CD4-positive, CD25-positive, alpha-beta regulatory T cell (primary cell): Measurements from ENCODE around the gene SBF1. TPM values are rescaled to one million over a fixed set of nuclear protein-coding genes. Genes with fewer than 3 reads are reported as not detected.
"Not testable (repeated sequence)": the region's sequence is repeated elsewhere in the genome, so short reads cannot be mapped to it uniquely, and the experiment has no call there.

Source experiments
- ATAC-seq, 2 donors: fragments of 150-1000 bp; cut with Tn5 transposase; one replicate each; pipeline ENCODE4 v1.10.0; 2021; ENCODE audit warnings: low read depth in 2 of 2, moderate number of reproducible peaks in 2 of 2, moderate library complexity in 1 of 2
- DNase-seq, 3 donors: peaks; one replicate each; pipeline versions ENCODE4 v3.0.0 to v3.0.0-alpha.2; 2012 to 2022; ENCODE audit warnings: mixed read lengths in 1 of 3
- H3K27ac ChIP-seq: one replicate; pipeline ENCODE4 v1.7.0; 2013; ENCODE audit warnings: mild to moderate bottlenecking, low read length; ENCODE audit not compliant: insufficient read depth, poor library complexity, severe bottlenecking
- H3K27me3 ChIP-seq: one replicate; pipeline ENCODE4 v1.7.0; 2013; ENCODE audit warnings: low read length; ENCODE audit not compliant: control insufficient read depth, insufficient read depth
- H3K36me3 ChIP-seq: one replicate; pipeline ENCODE4 v1.7.0; 2013; ENCODE audit warnings: mild to moderate bottlenecking, low read length, moderate library complexity; ENCODE audit not compliant: control insufficient read depth, insufficient read depth
- H3K4me1 ChIP-seq: 2 replicates; pipeline ENCODE4 v1.7.0; 2013; ENCODE audit warnings: mild to moderate bottlenecking, low read length; ENCODE audit not compliant: insufficient read depth, control insufficient read depth, poor library complexity, severe bottlenecking
- H3K4me3 ChIP-seq: one replicate; pipeline ENCODE4 v1.7.0; 2013; ENCODE audit warnings: low read depth, mild to moderate bottlenecking, low read length, moderate library complexity
- H3K9me3 ChIP-seq, 2 experiments: 1 replicate in 1 of 2; 2 replicates in 1 of 2; pipeline ENCODE4 v1.7.0; 2013; ENCODE audit warnings: low read length in 2 of 2, mild to moderate bottlenecking in 1 of 2, moderate library complexity in 1 of 2; ENCODE audit not compliant: control insufficient read depth in 2 of 2
- H3K27ac Mint-ChIP-seq, 3 donors: one replicate each; pipeline ENCODE4 v1.8.0; 2020 to 2022; ENCODE audit warnings: mild to moderate bottlenecking in 3 of 3, mixed read lengths in 3 of 3, moderate library complexity in 2 of 3
- H3K27me3 Mint-ChIP-seq: one replicate; pipeline ENCODE4 v1.8.0; 2022; ENCODE audit warnings: mild to moderate bottlenecking, mixed read lengths
- H3K36me3 Mint-ChIP-seq: one replicate; pipeline ENCODE4 v1.8.0; 2020; ENCODE audit warnings: mixed read lengths
- H3K4me1 Mint-ChIP-seq, 4 donors: one replicate each; pipeline ENCODE4 v1.8.0; 2020 to 2022; ENCODE audit warnings: mixed read lengths in 4 of 4, mild to moderate bottlenecking in 1 of 4
- H3K4me3 Mint-ChIP-seq, 4 donors: one replicate each; pipeline ENCODE4 v1.8.0; 2020 to 2022; ENCODE audit warnings: mild to moderate bottlenecking in 4 of 4, mixed read lengths in 4 of 4, moderate library complexity in 3 of 4
- H3K9me3 Mint-ChIP-seq, 7 donors: one replicate each; pipeline ENCODE4 v1.8.0; 2020 to 2022; ENCODE audit warnings: mixed read lengths in 7 of 7, mild to moderate bottlenecking in 3 of 7, moderate library complexity in 2 of 7
- polyA plus RNA-seq, 4 donors: library from polyadenylated mRNA; unstranded; fragments of 300-500 nt; fragmentation: Illumina TruSeq; gene quantifications; one replicate each; pipeline ENCODE4 v1.2.3, GENCODE V29; 2021
- total RNA-seq: library from RNA; stranded (reverse); gene quantifications from one replicate; pipeline ENCODE4 v1.2.3, GENCODE V29; 2022

SBF1 gene
- total and polyA plus RNA-seq, 5 donors from 2014 or later: 16.2 to 220 (median 18.0) TPM

GRCh38 chr22:50418624-50419023, 56.2 kb downstream of the SBF1 start:
- Histone ChIP-seq H3K4me1 (no peaks in the 10 kb centered on the region), H3K27ac (no peak overlapping the region), H3K4me3 (no peak overlapping the region), H3K9me3 (no peaks in the 10 kb centered on the region), H3K27me3 (no peaks in the 10 kb centered on the region), H3K36me3 (peaks cover 94% of the 10 kb centered on the region)
- Mint-ChIP-seq H3K27me3 (no peaks in the 10 kb centered on the region), H3K36me3 (peaks cover 24% of the 10 kb centered on the region), H3K4me1 (no peaks in the 10 kb centered on the region), H3K27ac (no peak overlapping the region), H3K9me3 (no peaks in the 10 kb centered on the region), H3K4me3 (no peak overlapping the region)
- no peak for DNase-seq
- ATAC-seq: no peak

GRCh38 chr22:50417411-50418210, 57.2 kb downstream of the SBF1 start:
- H3K27me3 ChIP-seq: no peaks in the 10 kb centered on the region
- Mint-ChIP-seq H3K27me3 (no peaks in the 10 kb centered on the region), H3K9me3 (no peaks in the 10 kb centered on the region), H3K4me3 (no peak overlapping the region), H3K4me1 (no peaks in the 10 kb centered on the region), H3K27ac (peak overlapping the region in 1 of 3 donors; percentile 47), H3K36me3 (peaks cover 24% of the 10 kb centered on the region)
- H3K4me3 ChIP-seq: no peak overlapping the region
- DNase-seq (no peak), ATAC-seq (no peak)
- peaks cover 87% of the 10 kb centered on the region for H3K36me3 ChIP-seq
- no peaks in the 10 kb centered on the region for H3K4me1 ChIP-seq
- H3K9me3 ChIP-seq: no peaks in the 10 kb centered on the region
- no peak overlapping the region for H3K27ac ChIP-seq

GRCh38 chr22:50416996-50417395, 57.8 kb downstream of the SBF1 start:
- no peaks in the 10 kb centered on the region for H3K27me3 ChIP-seq
- no peak overlapping the region for H3K27ac ChIP-seq
- peaks cover 23% of the 10 kb centered on the region for H3K36me3 Mint-ChIP-seq
- H3K9me3 Mint-ChIP-seq: no peaks in the 10 kb centered on the region
- peaks cover 81% of the 10 kb centered on the region for H3K36me3 ChIP-seq
- DNase-seq (no peak), ATAC-seq (no peak)
- no peak overlapping the region for H3K4me3 ChIP-seq
- H3K4me1 ChIP-seq: no peaks in the 10 kb centered on the region
- no peaks in the 10 kb centered on the region for H3K9me3 ChIP-seq
- H3K27ac Mint-ChIP-seq: no peak overlapping the region
- H3K4me1 Mint-ChIP-seq: no peaks in the 10 kb centered on the region
- H3K4me3 Mint-ChIP-seq: no peak overlapping the region
- H3K27me3 Mint-ChIP-seq: no peaks in the 10 kb centered on the region

- peaks cover 70% of the 10 kb centered on the region for H3K36me3 ChIP-seq
- ATAC-seq (no peak), DNase-seq (no peak)
- no peaks in the 10 kb centered on the region for H3K4me1 Mint-ChIP-seq
- no peak overlapping the region for H3K27ac Mint-ChIP-seq
- no peak overlapping the region for H3K4me3 Mint-ChIP-seq
- no peaks in the 10 kb centered on the region for H3K9me3 ChIP-seq
- no peak overlapping the region for H3K4me3 ChIP-seq
- no peaks in the 10 kb centered on the region for H3K27me3 Mint-ChIP-seq
- H3K36me3 Mint-ChIP-seq: peaks cover 16% of the 10 kb centered on the region
- no peaks in the 10 kb centered on the region for H3K27me3 ChIP-seq
- H3K4me1 ChIP-seq: no peaks in the 10 kb centered on the region
- H3K27ac ChIP-seq: no peak overlapping the region
- H3K9me3 Mint-ChIP-seq: no peaks in the 10 kb centered on the region
These were observed 59.4 kb downstream of the SBF1 start for GRCh38 chr22:50415426-50415825.

GRCh38 chr22:50414476-50415248, 60.2 kb downstream of the SBF1 start:
- Mint-ChIP-seq H3K27ac (no peak overlapping the region), H3K27me3 (no peaks in the 10 kb centered on the region)
- H3K4me1 ChIP-seq: no peaks in the 10 kb centered on the region

GRCh38 chr22:50408954-50409353, 65.9 kb downstream of the SBF1 start:
- DNase-seq, H3K4me1 ChIP-seq, H3K4me3 ChIP-seq, H3K4me1 Mint-ChIP-seq, H3K36me3 Mint-ChIP-seq, H3K9me3 Mint-ChIP-seq, H3K9me3 ChIP-seq, ATAC-seq, H3K27me3 ChIP-seq, H3K27ac ChIP-seq, H3K4me3 Mint-ChIP-seq, H3K27me3 Mint-ChIP-seq: not testable (repeated sequence)
- H3K27ac Mint-ChIP-seq: peak overlapping the region in 1 of 3 donors; percentile 64
- peaks cover 39% of the 10 kb centered on the region for H3K36me3 ChIP-seq

More at GRCh38 chr22:50414476-50415248, 60.2 kb downstream of the SBF1 start:
- Mint-ChIP-seq H3K4me1 (no peaks in the 10 kb centered on the region), H3K4me3 (no peak overlapping the region), H3K36me3 (peaks cover 9% of the 10 kb centered on the region), H3K9me3 (no peaks in the 10 kb centered on the region)
- Histone ChIP-seq H3K36me3 (peaks cover 68% of the 10 kb centered on the region), H3K27ac (no peak overlapping the region), H3K27me3 (no peaks in the 10 kb centered on the region), H3K9me3 (no peaks in the 10 kb centered on the region), H3K4me3 (no peak overlapping the region)
- no peak for DNase-seq
- no peak for ATAC-seq

GRCh38 chr22:50408311-50408710, 66.5 kb downstream of the SBF1 start:
- peaks cover 10% of the 10 kb centered on the region for H3K36me3 Mint-ChIP-seq
- H3K27ac ChIP-seq: no peak overlapping the region
- no peak for ATAC-seq
- no peaks in the 10 kb centered on the region for H3K27me3 ChIP-seq
- DNase-seq: no peak
- H3K27ac Mint-ChIP-seq: peak overlapping the region in 1 of 3 donors; percentile 64
- H3K36me3 ChIP-seq: peaks cover 34% of the 10 kb centered on the region
- H3K9me3 Mint-ChIP-seq: no peaks in the 10 kb centered on the region
- H3K4me3 ChIP-seq: no peak overlapping the region
- H3K9me3 ChIP-seq: no peaks in the 10 kb centered on the region
- H3K4me1 ChIP-seq: no peaks in the 10 kb centered on the region
- peaks cover 0 to 3% (median 1%) of the 10 kb centered on the region in 4 donors for H3K4me1 Mint-ChIP-seq
- no peaks in the 10 kb centered on the region for H3K27me3 Mint-ChIP-seq
- H3K4me3 Mint-ChIP-seq: no peak overlapping the region
